ENCODE results near the gene RBP4.

GRCh38 chr10:93604146-93604545, 3.1 kb upstream of the RBP4 start:
- TF ChIP-seq, protein P1, sequence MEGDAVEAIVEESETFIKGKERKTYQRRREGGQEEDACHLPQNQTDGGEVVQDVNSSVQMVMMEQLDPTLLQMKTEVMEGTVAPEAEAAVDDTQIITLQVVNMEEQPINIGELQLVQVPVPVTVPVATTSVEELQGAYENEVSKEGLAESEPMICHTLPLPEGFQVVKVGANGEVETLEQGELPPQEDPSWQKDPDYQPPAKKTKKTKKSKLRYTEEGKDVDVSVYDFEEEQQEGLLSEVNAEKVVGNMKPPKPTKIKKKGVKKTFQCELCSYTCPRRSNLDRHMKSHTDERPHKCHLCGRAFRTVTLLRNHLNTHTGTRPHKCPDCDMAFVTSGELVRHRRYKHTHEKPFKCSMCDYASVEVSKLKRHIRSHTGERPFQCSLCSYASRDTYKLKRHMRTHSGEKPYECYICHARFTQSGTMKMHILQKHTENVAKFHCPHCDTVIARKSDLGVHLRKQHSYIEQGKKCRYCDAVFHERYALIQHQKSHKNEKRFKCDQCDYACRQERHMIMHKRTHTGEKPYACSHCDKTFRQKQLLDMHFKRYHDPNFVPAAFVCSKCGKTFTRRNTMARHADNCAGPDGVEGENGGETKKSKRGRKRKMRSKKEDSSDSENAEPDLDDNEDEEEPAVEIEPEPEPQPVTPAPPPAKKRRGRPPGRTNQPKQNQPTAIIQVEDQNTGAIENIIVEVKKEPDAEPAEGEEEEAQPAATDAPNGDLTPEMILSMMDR (IDR thresholded peaks at IDR 0.05), result no peak
- no peak for TF ChIP-seq POLR2A (IDR thresholded peaks at IDR 0.05)
